IPS-15b (cell line): ENCODE data around the gene ZMAT2.
"Not testable (repeated sequence)": the region's sequence is repeated elsewhere in the genome, so short reads cannot be mapped to it uniquely, and the experiment has no call there.

Source experiments
- H3K27me3 ChIP-seq: one replicate; pipeline ENCODE4 v1.6.1; 2013; ENCODE audit warnings: low read length; ENCODE audit not compliant: control insufficient read depth, insufficient read depth
- H3K36me3 ChIP-seq: one replicate; pipeline ENCODE4 v1.6.1; 2013; ENCODE audit warnings: low read length; ENCODE audit not compliant: control insufficient read depth, insufficient read depth
- H3K4me1 ChIP-seq: one replicate; pipeline ENCODE4 v1.6.1; 2013; ENCODE audit warnings: mild to moderate bottlenecking, low read length; ENCODE audit not compliant: control insufficient read depth, insufficient read depth
- H3K4me3 ChIP-seq: one replicate; pipeline ENCODE4 v1.5.1; 2013; ENCODE audit warnings: low read depth, low read length
- H3K9ac ChIP-seq: one replicate; pipeline ENCODE4 v1.6.1; 2013; ENCODE audit warnings: low read depth, mild to moderate bottlenecking, low read length
- H3K9me3 ChIP-seq: one replicate; pipeline ENCODE4 v1.6.1; 2013; ENCODE audit warnings: mild to moderate bottlenecking, low read length; ENCODE audit not compliant: control insufficient read depth, insufficient read depth

Gene ZMAT2

GRCh38 chr5:140713562-140714094, 13.4 kb downstream of the ZMAT2 start:
- Histone ChIP-seq H3K36me3 (no peaks in the 10 kb centered on the region), H3K27me3 (no peaks in the 10 kb centered on the region), H3K9ac (no peak overlapping the region), H3K4me3 (no peak overlapping the region), H3K4me1 (no peaks in the 10 kb centered on the region), H3K9me3 (no peaks in the 10 kb centered on the region)

GRCh38 chr5:140716238-140716637, 16.0 kb downstream of the ZMAT2 start:
- H3K4me1 ChIP-seq, H3K36me3 ChIP-seq, H3K27me3 ChIP-seq, H3K9ac ChIP-seq, H3K9me3 ChIP-seq, H3K4me3 ChIP-seq: not testable (repeated sequence)

- no peaks in the 10 kb centered on the region for H3K27me3 ChIP-seq
- no peak overlapping the region for H3K9ac ChIP-seq
- H3K9me3 ChIP-seq: no peaks in the 10 kb centered on the region
- no peak overlapping the region for H3K4me3 ChIP-seq
- H3K4me1 ChIP-seq: no peaks in the 10 kb centered on the region
- H3K36me3 ChIP-seq: no peaks in the 10 kb centered on the region
These were observed 18.0 kb downstream of the ZMAT2 start for GRCh38 chr5:140718266-140718592.

- not testable (repeated sequence) for H3K4me1 ChIP-seq, H3K9me3 ChIP-seq, H3K9ac ChIP-seq, H3K36me3 ChIP-seq, H3K27me3 ChIP-seq, H3K4me3 ChIP-seq
These were observed 20.5 kb downstream of the ZMAT2 start for GRCh38 chr5:140720738-140721137.

- not testable (repeated sequence) for H3K4me3 ChIP-seq, H3K4me1 ChIP-seq, H3K27me3 ChIP-seq, H3K9ac ChIP-seq, H3K9me3 ChIP-seq, H3K36me3 ChIP-seq
These were observed 21.1 kb downstream of the ZMAT2 start for GRCh38 chr5:140721395-140721794.

- Histone ChIP-seq H3K9ac (no peak overlapping the region), H3K36me3 (no peaks in the 10 kb centered on the region), H3K9me3 (no peaks in the 10 kb centered on the region), H3K4me3 (peak overlapping the region; percentile 61), H3K4me1 (no peaks in the 10 kb centered on the region), H3K27me3 (no peaks in the 10 kb centered on the region)
These were observed 25.7 kb downstream of the ZMAT2 start for GRCh38 chr5:140725799-140726471.

GRCh38 chr5:140733098-140733497, 32.9 kb downstream of the ZMAT2 start:
- H3K4me1 ChIP-seq: no peaks in the 10 kb centered on the region
- no peak overlapping the region for H3K4me3 ChIP-seq
- no peak overlapping the region for H3K9ac ChIP-seq
- no peaks in the 10 kb centered on the region for H3K36me3 ChIP-seq
- peaks cover 2% of the 10 kb centered on the region for H3K9me3 ChIP-seq
- no peaks in the 10 kb centered on the region for H3K27me3 ChIP-seq

- H3K27me3 ChIP-seq: no peaks in the 10 kb centered on the region
- H3K4me3 ChIP-seq: no peak overlapping the region
- H3K9ac ChIP-seq: no peak overlapping the region
- peaks cover 2% of the 10 kb centered on the region for H3K9me3 ChIP-seq
- no peaks in the 10 kb centered on the region for H3K36me3 ChIP-seq
- H3K4me1 ChIP-seq: no peaks in the 10 kb centered on the region
These were observed 34.1 kb downstream of the ZMAT2 start for GRCh38 chr5:140734354-140734753.

- H3K27me3 ChIP-seq: no peaks in the 10 kb centered on the region
- no peak overlapping the region for H3K4me3 ChIP-seq
- H3K36me3 ChIP-seq: no peaks in the 10 kb centered on the region
- no peaks in the 10 kb centered on the region for H3K4me1 ChIP-seq
- peaks cover 2% of the 10 kb centered on the region for H3K9me3 ChIP-seq
- no peak overlapping the region for H3K9ac ChIP-seq
These were observed 37.2 kb downstream of the ZMAT2 start for GRCh38 chr5:140737486-140737885.

- H3K36me3 ChIP-seq: no peaks in the 10 kb centered on the region
- H3K4me1 ChIP-seq: no peaks in the 10 kb centered on the region
- no peak overlapping the region for H3K4me3 ChIP-seq
- no peak overlapping the region for H3K9ac ChIP-seq
- H3K27me3 ChIP-seq: no peaks in the 10 kb centered on the region
- H3K9me3 ChIP-seq: no peaks in the 10 kb centered on the region
These were observed 41.7 kb downstream of the ZMAT2 start for GRCh38 chr5:140741967-140742366.

GRCh38 chr5:140753561-140753960, 53.3 kb downstream of the ZMAT2 start:
- Histone ChIP-seq H3K4me3 (no peak overlapping the region), H3K4me1 (no peaks in the 10 kb centered on the region), H3K9me3 (peaks cover 8% of the 10 kb centered on the region), H3K27me3 (no peaks in the 10 kb centered on the region), H3K9ac (no peak overlapping the region), H3K36me3 (no peaks in the 10 kb centered on the region)
